HG02678 (cell line): ENCODE results near the gene NOL9.
"Not testable (repeated sequence)": the region's sequence is repeated elsewhere in the genome, so short reads cannot be mapped to it uniquely, and the experiment has no call there.

Source experiments
- ATAC-seq: cut with Tn5 transposase; IDR thresholded peaks from one replicate; pipeline ENCODE4 v1.9.1; 2021; ENCODE audit warnings: mild to moderate bottlenecking, moderate library complexity; ENCODE audit not compliant: unreplicated experiment

The NOL9 gene

GRCh38 chr1:6554031-6554906, at the start of gene NOL9:
NOL9 (minus strand) TSS chr1:6554513; CDS start chr1:6554502, 11 bp downstream.
- peak; percentile 90 for ATAC-seq

- ATAC-seq: peak; percentile 14
Observed at GRCh38 chr1:6603238-6603914, 49.1 kb upstream of the NOL9 start.

GRCh38 chr1:6602669-6603237, 48.4 kb upstream of the NOL9 start, which contains the start of gene KLHL21:
KLHL21 (minus strand) TSS chr1:6602869; CDS start chr1:6602817, 52 bp downstream.
- ATAC-seq: peak; percentile 62

- peak; percentile 6 for ATAC-seq
Observed at GRCh38 chr1:6601923-6602668, 47.8 kb upstream of the NOL9 start.

- ATAC-seq: no peak
Observed at GRCh38 chr1:6601049-6601922, 47.0 kb upstream of the NOL9 start.

- ATAC-seq: no peak
Observed at GRCh38 chr1:6600410-6601048, 46.2 kb upstream of the NOL9 start.

GRCh38 chr1:6599991-6600390, 45.7 kb upstream of the NOL9 start:
- ATAC-seq: not testable (repeated sequence)

GRCh38 chr1:6599141-6599975, 45.0 kb upstream of the NOL9 start:
- no peak for ATAC-seq

- no peak for ATAC-seq
Observed at GRCh38 chr1:6597777-6598131, 43.4 kb upstream of the NOL9 start.

GRCh38 chr1:6596886-6597776, 42.8 kb upstream of the NOL9 start:
- no peak for ATAC-seq

- no peak for ATAC-seq
Observed at GRCh38 chr1:6596351-6596750, 42.0 kb upstream of the NOL9 start.

GRCh38 chr1:6594977-6595740, 40.8 kb upstream of the NOL9 start:
- no peak for ATAC-seq

GRCh38 chr1:6593810-6594209, 39.5 kb upstream of the NOL9 start:
- no peak for ATAC-seq

GRCh38 chr1:6592865-6593593, 38.7 kb upstream of the NOL9 start:
- ATAC-seq: no peak

GRCh38 chr1:6592441-6592840, 38.1 kb upstream of the NOL9 start:
- no peak for ATAC-seq

- ATAC-seq: no peak
Observed at GRCh38 chr1:6591644-6592043, 37.3 kb upstream of the NOL9 start.
